Cardiac septum (tissue), 1 donor: ENCODE data around the gene HOXA9. TPM values are rescaled to one million over a fixed set of nuclear protein-coding genes. Genes with fewer than 3 reads are reported as not detected.

Experiments used
- DNase-seq: peaks from one replicate; pipeline ENCODE4 v3.0.0-alpha.2; 2020; ENCODE audit warnings: low spot score
- intact Hi-C: fragments of 100-400 bp; cut with DNase I; formaldehyde crosslinking; loops from one replicate; pipeline ENCODE4 v1.14.0; 2022
- total RNA-seq: library from RNA; stranded (reverse); fragmentation: NEBNext Ultra II Directional; extraction: Animal tissue kit (Norgen Biotek cat#: 25700); gene quantifications from one replicate; pipeline ENCODE4 v1.2.1, GENCODE V29; 2021
- donor health status: DM: no; HTN: no; CAD: no.

The HOXA9 gene
- total RNA-seq, 1 donor from 2014 or later = not detected

DNA sequence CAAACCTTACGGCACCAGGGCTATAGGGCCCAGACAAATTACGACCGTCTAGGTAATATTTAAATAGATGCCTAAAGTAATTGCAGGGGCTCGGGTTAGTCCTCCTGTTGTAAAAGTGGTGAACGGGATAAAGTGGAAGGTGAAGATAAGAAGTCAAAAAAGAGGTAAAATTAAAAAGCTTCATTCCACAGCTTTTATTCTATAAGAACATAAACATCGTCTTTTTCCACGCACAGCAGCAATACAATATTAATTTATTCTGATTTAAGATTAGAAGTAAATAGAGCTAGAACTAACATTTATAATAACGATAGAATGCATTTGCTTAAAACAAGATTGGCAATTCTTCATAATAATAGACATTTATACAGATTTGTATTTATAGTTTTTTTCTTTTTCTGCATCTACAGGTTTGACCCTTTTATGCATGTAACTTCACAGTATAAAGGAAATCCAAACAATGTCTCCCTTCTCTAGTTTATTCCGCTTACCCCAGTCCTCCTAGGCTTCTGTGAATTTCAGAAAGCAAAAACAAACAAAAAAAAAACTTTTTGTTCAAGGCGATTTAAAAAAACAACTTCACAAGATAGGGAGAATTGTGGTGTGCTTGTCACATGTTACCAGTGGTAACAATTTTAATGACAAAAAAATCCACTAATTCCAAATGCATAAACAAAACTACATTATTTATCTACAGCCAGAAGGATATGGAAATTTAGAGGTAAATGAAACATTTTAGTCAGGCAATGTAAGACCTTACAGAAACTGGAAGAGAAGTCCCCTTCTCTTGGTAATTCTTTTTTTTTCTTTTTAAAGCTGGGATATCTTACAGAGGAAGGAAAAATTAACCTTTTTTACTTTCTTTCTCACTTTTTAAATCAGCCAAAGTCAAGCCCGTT, 5.3 kb upstream of the HOXA9 start:
- intact Hi-C loops = no loop called here
- DNase-seq = no peak

DNA sequence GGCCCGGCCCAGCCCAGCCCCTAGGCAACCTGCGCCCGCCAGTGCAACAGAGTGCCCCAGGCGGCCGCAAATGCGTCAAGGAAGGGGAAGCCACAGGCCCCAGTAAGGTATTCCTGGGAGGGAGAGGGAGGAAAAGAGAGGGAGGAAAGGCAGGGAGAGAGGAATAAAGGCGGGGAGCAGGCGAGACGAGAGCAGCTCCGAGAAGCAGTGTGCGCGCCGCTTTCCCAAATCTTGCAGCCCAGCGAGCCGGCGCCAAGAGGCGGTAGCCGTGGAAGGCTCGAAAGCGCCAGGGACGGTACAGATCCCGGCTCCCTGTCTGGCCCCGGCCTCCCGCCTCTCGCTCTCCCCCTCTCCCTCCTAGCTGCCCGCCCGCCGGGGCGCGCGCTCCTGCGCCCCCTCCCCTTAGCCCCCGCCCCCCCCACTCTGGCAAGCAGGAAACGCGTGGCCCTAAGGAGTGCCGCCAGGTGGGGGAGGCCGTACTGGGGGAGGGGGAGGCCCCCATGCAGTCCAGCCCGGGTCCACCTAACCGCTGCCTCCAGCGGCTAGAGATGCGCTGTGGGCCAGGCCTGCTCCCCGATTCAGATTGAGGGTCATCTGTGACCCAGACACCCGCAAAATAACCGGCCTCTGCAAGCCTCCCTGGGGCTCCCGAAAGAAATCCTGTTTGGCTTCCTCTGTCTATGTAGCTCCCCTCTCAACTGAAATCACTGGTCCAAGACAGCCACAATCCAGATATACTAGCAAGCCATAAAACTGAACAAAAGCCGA, 4.5 kb upstream of the HOXA9 start:
- intact Hi-C loops = loop anchor here (10.0 kb wide), 1 partner anchor 1305 kb away; no protein-coding TSS in a partner anchor
- DNase-seq = no peak

DNA sequence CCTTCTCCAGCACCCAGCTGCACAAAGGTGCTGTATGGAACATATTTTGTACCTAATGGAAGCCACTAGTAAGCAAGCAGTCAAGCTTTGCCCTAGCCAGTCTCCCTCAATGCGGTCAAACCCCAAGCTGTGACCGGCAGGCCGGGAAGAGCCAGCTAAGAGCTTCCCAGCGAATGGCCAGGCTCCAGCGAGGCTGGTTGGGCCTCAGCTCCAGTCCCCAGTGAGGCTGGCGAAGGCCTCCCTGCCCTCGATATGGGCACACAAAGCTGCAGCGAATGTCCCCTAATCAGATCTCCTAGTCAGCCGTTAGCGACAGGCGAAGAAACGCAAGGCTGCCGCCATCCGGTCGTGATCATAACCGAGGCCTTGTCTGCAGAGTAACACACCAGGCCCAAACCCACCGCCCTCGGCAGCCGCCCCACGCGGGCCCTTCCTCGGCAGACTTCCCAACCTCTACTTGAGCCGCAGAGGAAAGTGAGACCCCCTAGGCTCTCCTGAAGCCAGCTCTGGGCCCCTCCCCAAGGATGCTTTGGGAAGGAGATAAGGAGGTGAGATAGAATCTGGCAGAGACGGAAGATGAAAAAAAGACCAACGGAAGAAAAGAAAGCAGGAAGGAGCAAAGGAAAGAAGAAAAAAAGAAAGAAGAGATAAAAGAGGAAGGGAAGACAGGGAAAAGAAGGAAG, 3.1 kb upstream of the HOXA9 start:
- intact Hi-C loops = loop anchor here (10.0 kb wide), 1 partner anchor 1304 kb away; no protein-coding TSS in a partner anchor
- DNase-seq = no peak

DNA sequence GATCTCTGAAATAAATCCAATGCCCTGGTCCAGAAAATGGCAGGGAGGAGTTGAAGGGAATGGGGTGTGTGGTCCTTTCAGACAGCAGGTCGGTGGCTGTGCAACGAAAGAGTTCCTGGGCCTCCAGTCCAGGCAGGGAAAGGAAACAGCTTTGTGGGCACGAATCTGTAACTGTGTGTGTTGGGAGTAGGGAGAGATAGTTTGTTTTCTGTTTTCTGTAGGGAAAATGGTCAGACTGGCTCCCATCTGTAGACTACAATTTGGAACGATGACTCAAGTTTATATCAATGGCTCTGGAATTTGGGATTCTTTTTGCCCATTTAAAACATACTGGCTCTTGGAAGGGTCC, 2.6 kb upstream of the HOXA9 start:
- DNase-seq = no peak
- intact Hi-C loops = loop anchor here (10.0 kb wide), 1 partner anchor 1303 kb away; no protein-coding TSS in a partner anchor

DNA sequence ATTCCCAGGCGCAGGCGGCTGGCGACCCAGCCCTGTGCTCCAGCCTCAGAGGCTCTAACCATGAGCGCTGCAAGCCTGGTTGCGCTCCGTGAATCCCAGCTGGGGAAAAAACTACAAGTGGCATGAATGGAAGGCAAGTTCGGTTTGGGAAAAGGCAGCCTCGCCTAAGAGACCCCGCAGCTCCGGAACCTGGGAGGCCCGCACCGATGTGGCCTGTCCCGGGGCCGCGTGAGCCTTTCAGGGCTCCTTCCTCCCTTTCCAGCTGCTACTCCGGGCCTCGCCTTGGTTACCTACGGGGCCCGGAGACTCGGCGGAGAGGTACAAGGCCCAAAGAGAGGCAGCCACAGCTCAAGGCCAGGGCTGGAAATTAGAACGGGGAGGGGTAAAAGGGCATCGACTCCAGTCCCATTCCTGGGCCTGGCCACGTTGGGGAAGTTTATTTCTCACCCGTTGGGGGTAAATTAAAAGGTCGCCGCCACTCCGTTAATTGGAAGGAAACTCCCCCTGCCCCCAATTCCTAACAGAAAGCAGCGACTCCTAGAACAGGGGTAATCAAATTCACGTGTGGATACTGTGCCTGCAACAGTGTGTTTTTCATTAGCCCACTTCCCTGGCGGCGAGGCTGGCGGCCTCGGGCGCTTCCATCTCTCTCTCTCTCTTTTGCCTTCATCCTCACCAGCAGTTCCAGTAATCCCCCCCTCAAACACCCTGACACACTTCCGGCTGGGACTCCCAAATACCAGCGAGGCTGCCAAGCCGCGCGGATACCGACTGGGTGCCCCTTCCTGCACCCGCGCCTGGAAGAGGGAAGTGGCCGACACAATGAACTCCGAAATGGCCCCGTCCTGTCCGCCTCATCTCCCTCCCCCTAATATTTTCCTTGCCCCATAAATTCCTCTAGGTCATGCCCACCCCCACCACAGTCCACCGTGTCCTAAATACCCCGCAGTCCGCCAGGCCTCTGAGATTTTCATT, 1.5 kb upstream of the HOXA9 start:
- no peak for DNase-seq
- intact Hi-C loops = loop anchor here (10.0 kb wide), 1 partner anchor 1302 kb away; no protein-coding TSS in a partner anchor

DNA sequence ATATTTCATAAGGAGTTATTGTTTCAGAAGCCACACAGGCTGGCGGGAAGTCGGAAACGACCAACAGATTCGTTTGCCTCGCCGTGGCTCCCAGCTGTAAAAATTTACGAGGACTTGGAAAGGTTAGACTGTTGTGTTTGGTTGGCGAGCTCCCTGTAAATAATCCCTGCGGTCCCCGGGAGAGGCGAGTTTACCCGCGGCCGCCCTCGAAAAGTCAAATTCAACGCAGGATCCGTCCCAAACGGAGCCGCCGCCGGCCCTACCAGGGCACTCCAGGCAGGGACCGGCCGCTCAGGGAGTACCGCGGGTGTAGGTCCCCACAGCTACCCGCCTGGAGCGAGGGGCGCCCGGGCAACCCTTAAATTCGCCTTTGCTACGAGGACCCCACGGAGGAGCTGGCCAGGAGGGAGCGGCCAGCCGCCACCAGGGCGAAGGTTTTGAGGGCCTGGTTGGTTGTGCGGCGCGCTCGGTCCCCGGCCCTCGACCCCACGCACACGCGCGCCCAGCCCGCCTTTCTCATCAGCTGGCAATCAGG, 726 bp upstream of the HOXA9 start:
- DNase-seq = no peak
- intact Hi-C loops = loop anchor here (10.0 kb wide), 1 partner anchor 1301 kb away; no protein-coding TSS in a partner anchor

DNA sequence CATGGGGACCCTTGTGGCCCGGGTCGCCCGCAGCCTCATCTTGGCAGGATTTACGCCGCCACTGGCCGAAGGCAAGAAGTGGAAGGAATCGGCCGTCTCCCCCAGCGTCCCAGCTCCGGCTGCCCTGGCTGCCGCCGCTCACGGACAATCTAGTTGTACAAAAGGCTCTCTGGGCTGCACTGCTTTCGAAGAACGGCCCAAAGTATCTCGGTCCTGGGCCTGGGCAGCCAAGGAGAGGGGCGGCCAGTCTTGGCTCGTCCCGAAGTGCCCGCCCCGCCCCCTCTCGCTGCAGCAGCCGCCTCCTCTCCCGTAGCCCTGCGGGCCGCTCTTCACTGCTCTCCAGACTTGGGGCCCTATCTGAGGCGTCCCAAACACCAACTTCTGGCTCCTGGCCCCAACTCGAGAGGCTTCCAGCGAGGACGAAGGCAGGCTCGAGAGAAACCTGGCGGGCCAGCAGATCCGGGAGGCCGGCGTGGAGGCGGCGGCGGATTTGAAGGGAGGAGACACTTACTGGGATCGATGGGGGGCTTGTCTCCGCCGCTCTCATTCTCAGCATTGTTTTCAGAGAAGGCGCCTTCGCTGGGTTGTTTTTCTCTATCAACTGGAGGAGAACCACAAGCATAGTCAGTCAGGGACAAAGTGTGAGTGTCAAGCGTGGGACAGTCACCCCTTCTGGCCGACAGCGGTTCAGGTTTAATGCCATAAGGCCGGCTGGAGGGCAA, 809 bp downstream of the HOXA9 start:
- intact Hi-C loops = loop anchor here (10.0 kb wide), 1 partner anchor 1300 kb away; no protein-coding TSS in a partner anchor
- no peak for DNase-seq

DNA sequence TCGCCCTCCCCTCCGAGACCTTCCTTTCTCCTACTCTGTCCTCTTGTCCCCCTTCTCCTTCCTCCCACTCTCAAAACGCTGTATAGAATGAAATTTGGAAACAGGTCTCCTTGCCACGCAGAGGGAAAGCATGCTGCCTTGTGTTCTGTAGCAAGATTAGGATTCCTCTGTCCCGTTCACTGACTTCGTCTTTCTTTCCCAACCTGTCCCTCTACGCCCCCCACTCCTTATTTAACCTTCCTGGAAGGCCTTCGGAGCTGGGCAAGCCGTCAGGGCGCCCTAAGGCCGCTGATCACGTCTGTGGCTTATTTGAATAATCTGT, 1.3 kb downstream of the HOXA9 start:
- no peak for DNase-seq
- intact Hi-C loops = loop anchor here (10.0 kb wide), 1 partner anchor 1299 kb away; no protein-coding TSS in a partner anchor

DNA sequence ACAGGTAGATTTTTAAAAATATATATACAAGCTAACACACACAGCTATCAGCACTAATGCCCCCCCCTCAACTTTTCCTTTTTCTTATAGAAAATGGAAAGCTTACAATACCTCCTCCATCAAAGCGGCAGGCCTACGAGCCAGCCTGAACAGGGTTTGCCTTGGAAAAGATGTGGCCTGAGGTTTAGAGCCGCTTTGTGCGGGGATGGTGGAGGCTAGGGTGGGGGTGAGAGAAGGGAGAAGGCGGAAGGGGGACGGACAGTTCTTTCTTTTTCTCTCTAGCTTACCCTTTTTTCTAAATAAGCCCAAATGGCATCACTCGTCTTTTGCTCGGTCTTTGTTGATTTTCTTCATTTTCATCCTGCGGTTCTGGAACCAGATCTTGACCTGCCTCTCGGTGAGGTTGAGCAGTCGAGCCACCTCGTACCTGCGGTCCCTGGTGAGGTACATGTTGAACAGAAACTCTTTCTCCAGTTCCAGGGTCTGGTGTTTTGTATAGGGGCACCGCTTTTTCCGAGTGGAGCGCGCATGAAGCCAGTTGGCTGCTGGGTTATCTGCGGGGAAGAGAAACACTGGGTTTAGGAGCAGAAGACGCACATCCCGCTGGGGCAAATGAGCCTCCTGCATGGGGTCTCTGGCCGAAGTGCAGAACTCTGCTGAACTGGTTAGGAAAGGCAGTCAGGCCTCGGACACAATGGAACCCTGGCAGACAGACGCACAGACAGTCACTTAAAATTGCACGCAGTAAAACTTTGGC, 1.9 kb downstream of the HOXA9 start:
- intact Hi-C loops = loop anchor here (10.0 kb wide), 1 partner anchor 1299 kb away; no protein-coding TSS in a partner anchor
- DNase-seq = no peak

DNA sequence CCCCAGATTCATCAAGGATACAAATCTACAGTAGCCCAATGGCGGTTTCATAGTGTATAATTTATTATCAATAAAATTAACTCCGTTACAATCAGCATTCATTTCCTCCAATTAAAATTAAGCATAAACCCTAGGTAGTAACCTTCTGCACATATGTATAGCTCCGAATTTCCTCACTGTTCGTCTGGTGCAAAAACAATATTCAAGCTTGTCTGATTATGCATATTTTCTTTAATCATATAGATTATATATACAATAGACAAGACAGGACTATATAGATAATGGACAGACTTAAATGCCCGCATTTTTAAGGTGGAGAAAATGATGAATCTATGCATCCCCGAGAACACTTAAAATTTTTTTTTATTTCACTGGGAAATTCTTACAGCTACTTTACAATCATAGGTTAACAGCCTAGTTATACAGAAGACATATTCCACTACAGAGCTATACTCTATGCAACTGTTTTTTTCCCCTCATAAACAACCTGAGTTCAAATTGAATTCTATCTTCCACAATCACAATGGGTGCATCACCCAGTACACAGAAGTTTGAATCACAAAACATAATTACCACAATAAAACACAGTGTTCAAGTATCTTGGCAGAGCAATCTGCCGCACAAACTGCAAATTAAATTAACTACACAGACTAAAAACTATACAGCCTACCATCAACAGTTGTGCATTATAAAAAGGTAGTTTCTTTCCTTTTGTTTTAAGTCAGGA, 2.6 kb downstream of the HOXA9 start:
- intact Hi-C loops = loop anchor here (10.0 kb wide), 1 partner anchor 1298 kb away; no protein-coding TSS in a partner anchor
- DNase-seq = no peak

DNA sequence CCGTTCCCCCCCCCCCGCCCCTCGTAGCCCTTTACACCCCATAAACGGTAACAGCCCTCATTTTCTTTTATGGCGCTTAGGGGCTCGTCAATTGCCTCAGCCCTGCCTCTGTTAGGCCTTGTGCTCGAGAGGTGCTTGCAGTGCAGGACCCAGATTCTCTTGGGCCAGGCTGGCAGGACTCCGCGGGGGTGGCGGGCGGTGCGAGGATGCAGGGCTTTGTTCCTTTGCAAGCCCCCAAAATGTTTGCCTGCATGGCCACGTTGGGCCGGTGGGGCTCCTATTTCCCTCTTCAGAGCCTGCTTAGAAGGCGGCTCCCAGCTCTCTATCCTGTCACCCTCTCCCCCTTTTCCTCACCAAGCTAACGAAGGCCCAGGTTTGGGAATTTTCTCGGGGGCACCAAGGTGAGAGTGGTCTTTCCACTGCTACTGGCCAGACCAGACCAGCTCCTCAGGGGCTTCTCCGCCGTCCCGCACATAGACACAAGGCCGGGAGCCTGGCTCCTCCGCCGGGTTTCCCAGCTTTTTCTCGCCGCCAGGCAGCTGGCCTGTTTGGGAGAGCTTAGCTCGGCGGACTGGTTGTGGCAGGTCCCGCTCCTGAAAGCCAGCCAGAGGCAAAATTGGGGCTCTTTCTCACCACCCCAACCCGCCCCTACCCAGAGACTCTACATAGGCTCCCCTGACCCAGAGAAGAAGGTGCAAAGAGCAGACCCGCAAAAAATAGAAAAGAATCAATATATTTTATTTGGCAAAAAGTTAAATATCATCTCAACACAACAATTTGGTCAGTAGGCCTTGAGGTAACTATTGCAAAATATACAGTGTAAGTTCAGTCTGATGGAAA, 3.4 kb downstream of the HOXA9 start:
- intact Hi-C loops = loop anchor here (2.0 to 10.0 kb wide), 3 partner anchors 475 to 1297 kb away; no protein-coding TSS in a partner anchor
- DNase-seq = peak; percentile 44

DNA sequence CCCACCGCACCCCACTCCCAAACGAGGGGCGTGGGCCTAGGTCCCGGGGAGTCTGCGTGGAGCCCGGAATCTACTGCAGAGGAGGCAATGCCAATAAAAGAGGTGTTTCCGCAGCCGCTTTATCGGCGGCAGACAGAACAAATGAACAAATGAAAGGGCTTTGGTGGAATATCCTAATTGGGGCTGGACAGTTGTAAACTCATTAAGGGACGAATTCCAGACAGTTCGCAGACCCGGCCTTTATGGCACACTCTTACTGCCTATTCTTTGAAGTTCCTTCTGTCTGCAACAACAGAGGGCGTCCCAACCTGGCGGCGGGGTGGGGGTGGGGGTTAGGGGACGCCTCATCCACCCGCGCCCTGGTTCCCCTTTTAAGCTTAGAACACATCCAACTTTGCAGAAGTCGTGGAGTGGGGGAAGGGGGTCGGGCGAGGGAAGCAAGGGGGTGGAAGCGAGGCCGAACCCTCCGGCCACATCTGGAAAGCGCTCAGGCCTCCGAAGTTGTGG, 4.1 kb downstream of the HOXA9 start:
- intact Hi-C loops = loop anchor here (2.0 to 10.0 kb wide), 3 partner anchors 474 to 1296 kb away; no protein-coding TSS in a partner anchor
- no peak for DNase-seq

DNA sequence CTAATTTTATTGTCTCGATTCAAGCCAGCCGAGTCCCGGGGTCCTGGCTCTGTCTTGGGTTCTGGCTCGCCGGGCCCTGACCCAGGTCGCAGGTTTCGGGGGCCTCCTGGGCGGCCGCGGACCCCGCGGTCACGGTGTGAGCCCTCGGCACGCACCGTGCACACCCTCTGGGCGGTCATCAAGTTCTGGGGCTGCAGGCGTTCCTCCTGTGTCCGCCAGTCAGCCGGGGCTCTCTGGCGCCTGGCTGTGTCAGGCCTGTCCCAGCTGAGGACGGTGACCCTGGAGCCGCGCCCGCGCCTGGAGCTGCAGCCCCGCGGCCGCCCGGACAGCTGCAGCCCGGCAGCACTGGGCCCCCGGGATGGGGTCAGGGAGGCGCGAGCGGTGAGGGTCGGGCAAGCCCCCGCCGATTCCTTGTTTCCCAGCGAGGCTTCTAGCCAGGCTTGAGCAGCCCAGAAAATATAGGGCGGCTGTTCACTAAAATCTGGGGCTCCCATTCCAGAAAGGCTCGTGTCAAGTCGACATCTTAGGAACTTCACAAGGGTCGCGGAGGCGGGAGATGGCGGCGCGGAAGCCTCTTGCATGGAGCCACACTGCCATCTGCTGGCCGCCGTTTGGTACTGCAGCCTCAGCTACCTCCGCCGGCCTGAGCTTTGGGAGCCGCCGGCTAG, 4.7 kb downstream of the HOXA9 start:
- peak; percentile 92 for DNase-seq
- intact Hi-C loops = loop anchor here (2.0 to 10.0 kb wide), 3 partner anchors 474 to 1296 kb away; no protein-coding TSS in a partner anchor

DNA sequence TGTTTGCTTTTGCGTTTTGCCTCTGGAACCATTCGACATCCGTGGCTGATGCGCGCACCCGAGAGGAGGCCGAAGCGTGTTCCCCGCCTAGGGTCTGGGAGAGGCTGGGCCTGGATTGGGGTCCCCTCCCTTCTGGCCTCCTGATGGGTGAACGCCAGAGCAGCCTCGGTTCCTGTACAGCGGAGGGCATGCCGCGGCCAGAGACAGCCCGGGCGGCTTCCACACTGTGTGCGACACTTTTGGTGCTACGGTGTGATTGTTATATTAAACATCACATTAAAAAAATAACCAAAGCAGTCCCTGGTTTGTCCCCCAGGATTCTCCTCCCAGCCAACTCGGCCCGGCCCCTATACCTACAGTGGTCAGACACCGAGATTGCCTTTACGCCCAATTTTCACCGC, 5.2 kb downstream of the HOXA9 start:
- DNase-seq = peak; percentile 54
- intact Hi-C loops = loop anchor here (2.0 to 10.0 kb wide), 3 partner anchors 473 to 1295 kb away; no protein-coding TSS in a partner anchor
